SK-N-SH (cell line): ENCODE results near the gene AVP. TPM values are rescaled to one million over a fixed set of nuclear protein-coding genes. Genes with fewer than 3 reads are reported as not detected.
A peak's percentile ranks its signal among the peaks of the same experiment; 100 is the strongest.

Experiments used
- CTCF ChIA-PET: fragments of 300-600, 350-600 bp; formaldehyde crosslinking; extraction: SDS; loops from one replicate; lab custom pipeline; 2021; lab: Yijun Ruan, JAX
- POLR2A ChIA-PET: fragments of 350-600 bp; sonication (Branson Sonifier 250); formaldehyde crosslinking; extraction: SDS; loops from one replicate; lab custom pipeline; 2020; ENCODE audit warnings: antibody characterized with exemption, inconsistent platforms; lab: Yijun Ruan, JAX
- DNase-seq: peaks from one replicate; pipeline ENCODE4 v3.0.0; 2012
- H2AFZ ChIP-seq: fragments of 200-600 bp; sonication (generic); 2 replicates; pipeline ENCODE4 v1.8.1; 2016; ENCODE audit warnings: antibody characterized with exemption, mild to moderate bottlenecking, low read depth
- H3F3A ChIP-seq: fragments of 200-600 bp; sonication (generic); replicated peaks from 2 replicates; pipeline ENCODE3; 2016; ENCODE audit warnings: antibody characterized with exemption, mild to moderate bottlenecking; ENCODE audit not compliant: insufficient read depth
- H3K27ac ChIP-seq, 2 experiments: fragments of 200-500 bp in 1 of 2; fragments of 200-600 bp in 1 of 2; sonication (Bioruptor generic) in 1 of 2; sonication (generic), shearing (Covaris generic) in 1 of 2; 2 replicates each; pipeline versions ENCODE4 v1.5.1 to v1.6.1; 2014 to 2016; ENCODE audit warnings: low read depth in 2 of 2, inconsistent platforms in 1 of 2, low read length in 1 of 2, mild to moderate bottlenecking in 1 of 2, mixed read lengths in 1 of 2
- H3K27me3 ChIP-seq: fragments of 200-600 bp; sonication (generic), shearing (Covaris generic); 2 replicates; pipeline ENCODE4 v1.6.1; 2016; ENCODE audit warnings: mixed run types; ENCODE audit not compliant: insufficient read depth
- H3K36me3 ChIP-seq, 2 experiments: fragments of 200-500 bp in 1 of 2; fragments of 200-600 bp in 1 of 2; sonication (Bioruptor generic) in 1 of 2; sonication (generic) in 1 of 2; replicated peaks in 1 of 2; 2 replicates each; pipeline versions ENCODE3 to v1.5.1; 2014 to 2016; ENCODE audit warnings: low read length in 1 of 2, mild to moderate bottlenecking in 1 of 2; ENCODE audit not compliant: insufficient read depth in 2 of 2, control insufficient read depth in 1 of 2
- H3K4me1 ChIP-seq, 2 experiments: fragments of 200-500 bp in 1 of 2; fragments of 200-600 bp in 1 of 2; sonication (Bioruptor generic) in 1 of 2; sonication (generic), shearing (Covaris generic) in 1 of 2; 2 replicates each; pipeline versions ENCODE4 v1.5.1 to v1.6.1; 2014 to 2016; ENCODE audit warnings: low read depth in 1 of 2, low read length in 1 of 2, mixed run types in 1 of 2; ENCODE audit not compliant: insufficient read depth in 2 of 2, control insufficient read depth in 1 of 2
- H3K4me2 ChIP-seq: fragments of 200-600 bp; sonication (generic), shearing (Covaris generic); 2 replicates; pipeline ENCODE4 v1.6.1; 2017; ENCODE audit warnings: mixed run types
- H3K4me3 ChIP-seq, 2 experiments: fragments of 200-500 bp in 1 of 2; fragments of 200-600 bp in 1 of 2; sonication (Bioruptor generic) in 1 of 2; sonication (generic), shearing (Covaris generic) in 1 of 2; 2 replicates each; pipeline versions ENCODE4 v1.5.1 to v1.8.1; 2014 to 2016; ENCODE audit warnings: low read depth in 2 of 2, inconsistent platforms in 1 of 2, low read length in 1 of 2, mild to moderate bottlenecking in 1 of 2, mixed read lengths in 1 of 2, moderate library complexity in 1 of 2
- H3K79me2 ChIP-seq: fragments of 200-600 bp; sonication (generic); 2 replicates; pipeline ENCODE4 v1.8.1; 2017; ENCODE audit warnings: mild to moderate bottlenecking; ENCODE audit not compliant: insufficient read depth
- H3K9ac ChIP-seq: fragments of 200-600 bp; sonication (generic); 2 replicates; pipeline ENCODE4 v1.6.1; 2017; ENCODE audit warnings: mixed run types
- H3K9me2 ChIP-seq: fragments of 200-600 bp; sonication (generic); 2 replicates; pipeline ENCODE4 v1.6.1; 2017; ENCODE audit warnings: mixed run types
- H3K9me3 ChIP-seq: fragments of 200-600 bp; sonication (generic); 2 replicates; pipeline ENCODE4 v1.6.1; 2017; ENCODE audit warnings: mixed run types, mild to moderate bottlenecking, moderate library complexity
- H4K20me1 ChIP-seq: fragments of 200-600 bp; sonication (generic); 2 replicates; pipeline ENCODE4 v1.6.1; 2017; ENCODE audit warnings: mild to moderate bottlenecking, mixed run types; ENCODE audit not compliant: insufficient read depth
- ELF1 ChIP-seq: IDR thresholded peaks from 2 replicates; pipeline ENCODE4 v1.4.0; 2012
- EP300 ChIP-seq, 2 experiments: IDR thresholded peaks; 2 replicates each; pipeline versions ENCODE4 v1.4.0 to v1.6.1; 2012; ENCODE audit warnings: borderline replicate concordance in 1 of 2, low read depth in 1 of 2, low read length in 1 of 2
- FOSL2 ChIP-seq: IDR thresholded peaks from 2 replicates; pipeline ENCODE4 v1.4.0; 2012; ENCODE audit warnings: low read depth, mild to moderate bottlenecking, moderate library complexity, borderline replicate concordance
- FOXM1 ChIP-seq: IDR thresholded peaks from 2 replicates; pipeline ENCODE4 v1.4.0; 2012; ENCODE audit warnings: low read depth, mild to moderate bottlenecking
- GATA2 ChIP-seq: sonication (generic); formaldehyde crosslinking; IDR thresholded peaks from 2 replicates; pipeline ENCODE4 v1.5.0; 2020; ENCODE audit warnings: mild to moderate bottlenecking, missing genetic modification reagents
- MEF2A ChIP-seq: IDR thresholded peaks from 2 replicates; pipeline ENCODE4 v1.4.0; 2012; ENCODE audit warnings: low read depth, borderline replicate concordance
- NFIC ChIP-seq: IDR thresholded peaks from 2 replicates; pipeline ENCODE4 v1.4.0; 2012; ENCODE audit warnings: borderline replicate concordance
- RAD21 ChIP-seq: IDR thresholded peaks from 2 replicates; pipeline ENCODE4 v1.6.1; 2012; ENCODE audit warnings: mild to moderate bottlenecking, low read length
- RXRA ChIP-seq: IDR thresholded peaks from 2 replicates; pipeline ENCODE4 v1.4.0; 2012; ENCODE audit warnings: low read depth, mild to moderate bottlenecking, borderline replicate concordance
- TCF12 ChIP-seq: IDR thresholded peaks from 2 replicates; pipeline ENCODE4 v1.4.0; 2012
- WGBS: methylation state at CpG from one replicate; pipeline ENCODE4 v1.1.6; 2017; ENCODE audit warnings: low lambda C conversion rate; 5-methylcytosine and 5-hydroxymethylcytosine counted together
- polyA plus RNA-seq, 3 experiments: library from polyadenylated mRNA; depleted of rRNA; stranded (reverse); fragments of >200 nt; gene quantifications; 2 replicates each; pipeline ENCODE4 v1.2.3, GENCODE V29; 2012
- TF ChIP-seq, protein P1 (sequence below): IDR thresholded peaks from 2 replicates; pipeline ENCODE4; 2012
- TF ChIP-seq, protein P2 (sequence below): IDR thresholded peaks from 2 replicates; pipeline ENCODE4 v1.6.1; 2012; ENCODE audit warnings: mild to moderate bottlenecking, low read depth, low read length, moderate library complexity
- TF ChIP-seq, protein P3 (sequence below): IDR thresholded peaks from 2 replicates; pipeline ENCODE4 v1.4.0; 2012; ENCODE audit warnings: low read depth, borderline replicate concordance
- TF ChIP-seq, protein P4 (sequence below): IDR thresholded peaks from 2 replicates; pipeline ENCODE4 v1.4.0; 2012; ENCODE audit warnings: low read depth

Gene AVP
- polyA plus RNA-seq, 1 of the 3 experiments (the other 2 are of a cell fraction) = not detected

DNA sequence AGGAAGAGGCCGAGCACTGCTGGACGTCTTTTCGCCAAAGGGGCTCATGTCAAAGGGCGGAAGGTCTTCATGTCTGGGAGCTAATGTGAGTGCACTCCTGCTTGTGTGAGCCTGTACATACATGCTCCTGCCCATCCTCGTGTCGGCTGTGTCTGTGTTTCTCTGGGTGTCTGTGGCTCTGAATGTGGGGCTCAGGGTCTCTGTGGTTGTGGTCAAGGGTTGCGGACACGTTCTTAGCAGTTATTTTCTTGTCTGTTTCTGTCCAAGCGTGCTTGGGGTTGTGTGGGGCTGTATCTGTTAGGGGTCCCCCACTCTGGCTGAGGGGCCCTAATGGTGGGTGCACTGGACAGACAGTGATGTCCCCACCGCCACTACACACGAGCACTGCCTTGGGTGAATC, 2.9 kb downstream of the AVP start:
- H3K27me3 ChIP-seq = no peaks in the 10 kb centered on the region
- H4K20me1 ChIP-seq = no peaks in the 10 kb centered on the region
- H3K4me1 ChIP-seq = peaks cover 2 to 5% of the 10 kb centered on the region in 2 experiments; a peak in 2 of 4 replicates
- H2AFZ ChIP-seq = no peak overlapping the region
- no peaks in the 10 kb centered on the region for H3F3A ChIP-seq
- no peaks in the 10 kb centered on the region for H3K9me2 ChIP-seq
- no peak overlapping the region for H3K27ac ChIP-seq
- H3K36me3 ChIP-seq = no peaks in the 10 kb centered on the region
- no peak overlapping the region for H3K9ac ChIP-seq
- POLR2A ChIA-PET = no interaction called here
- no peaks in the 10 kb centered on the region for H3K79me2 ChIP-seq
- H3K4me3 ChIP-seq = no peak overlapping the region
- no peaks in the 10 kb centered on the region for H3K9me3 ChIP-seq
- CTCF ChIA-PET = no interaction called here
- H3K4me2 ChIP-seq = no peak overlapping the region
- WGBS = 90% methylated on average over 10 of the region's 11 CpGs
- TF ChIP-seq EP300 (IDR thresholded peaks at IDR 0.05; ENCODE audit: borderline replicate concordance in 1 of 2, low read depth in 1 of 2, low read length in 1 of 2) = no peak
- TF ChIP-seq, protein P1, sequence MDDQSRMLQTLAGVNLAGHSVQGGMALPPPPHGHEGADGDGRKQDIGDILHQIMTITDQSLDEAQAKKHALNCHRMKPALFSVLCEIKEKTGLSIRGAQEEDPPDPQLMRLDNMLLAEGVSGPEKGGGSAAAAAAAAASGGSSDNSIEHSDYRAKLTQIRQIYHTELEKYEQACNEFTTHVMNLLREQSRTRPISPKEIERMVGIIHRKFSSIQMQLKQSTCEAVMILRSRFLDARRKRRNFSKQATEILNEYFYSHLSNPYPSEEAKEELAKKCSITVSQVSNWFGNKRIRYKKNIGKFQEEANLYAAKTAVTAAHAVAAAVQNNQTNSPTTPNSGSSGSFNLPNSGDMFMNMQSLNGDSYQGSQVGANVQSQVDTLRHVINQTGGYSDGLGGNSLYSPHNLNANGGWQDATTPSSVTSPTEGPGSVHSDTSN = no peak
- no peak for TF ChIP-seq TCF12
- TF ChIP-seq, protein P2, sequence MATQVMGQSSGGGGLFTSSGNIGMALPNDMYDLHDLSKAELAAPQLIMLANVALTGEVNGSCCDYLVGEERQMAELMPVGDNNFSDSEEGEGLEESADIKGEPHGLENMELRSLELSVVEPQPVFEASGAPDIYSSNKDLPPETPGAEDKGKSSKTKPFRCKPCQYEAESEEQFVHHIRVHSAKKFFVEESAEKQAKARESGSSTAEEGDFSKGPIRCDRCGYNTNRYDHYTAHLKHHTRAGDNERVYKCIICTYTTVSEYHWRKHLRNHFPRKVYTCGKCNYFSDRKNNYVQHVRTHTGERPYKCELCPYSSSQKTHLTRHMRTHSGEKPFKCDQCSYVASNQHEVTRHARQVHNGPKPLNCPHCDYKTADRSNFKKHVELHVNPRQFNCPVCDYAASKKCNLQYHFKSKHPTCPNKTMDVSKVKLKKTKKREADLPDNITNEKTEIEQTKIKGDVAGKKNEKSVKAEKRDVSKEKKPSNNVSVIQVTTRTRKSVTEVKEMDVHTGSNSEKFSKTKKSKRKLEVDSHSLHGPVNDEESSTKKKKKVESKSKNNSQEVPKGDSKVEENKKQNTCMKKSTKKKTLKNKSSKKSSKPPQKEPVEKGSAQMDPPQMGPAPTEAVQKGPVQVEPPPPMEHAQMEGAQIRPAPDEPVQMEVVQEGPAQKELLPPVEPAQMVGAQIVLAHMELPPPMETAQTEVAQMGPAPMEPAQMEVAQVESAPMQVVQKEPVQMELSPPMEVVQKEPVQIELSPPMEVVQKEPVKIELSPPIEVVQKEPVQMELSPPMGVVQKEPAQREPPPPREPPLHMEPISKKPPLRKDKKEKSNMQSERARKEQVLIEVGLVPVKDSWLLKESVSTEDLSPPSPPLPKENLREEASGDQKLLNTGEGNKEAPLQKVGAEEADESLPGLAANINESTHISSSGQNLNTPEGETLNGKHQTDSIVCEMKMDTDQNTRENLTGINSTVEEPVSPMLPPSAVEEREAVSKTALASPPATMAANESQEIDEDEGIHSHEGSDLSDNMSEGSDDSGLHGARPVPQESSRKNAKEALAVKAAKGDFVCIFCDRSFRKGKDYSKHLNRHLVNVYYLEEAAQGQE = no peak
- TF ChIP-seq ELF1 = no peak
- TF ChIP-seq GATA2 = no peak
- TF ChIP-seq, protein P3, sequence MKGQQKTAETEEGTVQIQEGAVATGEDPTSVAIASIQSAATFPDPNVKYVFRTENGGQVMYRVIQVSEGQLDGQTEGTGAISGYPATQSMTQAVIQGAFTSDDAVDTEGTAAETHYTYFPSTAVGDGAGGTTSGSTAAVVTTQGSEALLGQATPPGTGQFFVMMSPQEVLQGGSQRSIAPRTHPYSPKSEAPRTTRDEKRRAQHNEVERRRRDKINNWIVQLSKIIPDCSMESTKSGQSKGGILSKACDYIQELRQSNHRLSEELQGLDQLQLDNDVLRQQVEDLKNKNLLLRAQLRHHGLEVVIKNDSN = no peak
- no peak for TF ChIP-seq MEF2A
- no peak for TF ChIP-seq RAD21
- TF ChIP-seq FOXM1 = no peak
- TF ChIP-seq, all 33 proteins: peak for 0
- no peak for DNase-seq

DNA sequence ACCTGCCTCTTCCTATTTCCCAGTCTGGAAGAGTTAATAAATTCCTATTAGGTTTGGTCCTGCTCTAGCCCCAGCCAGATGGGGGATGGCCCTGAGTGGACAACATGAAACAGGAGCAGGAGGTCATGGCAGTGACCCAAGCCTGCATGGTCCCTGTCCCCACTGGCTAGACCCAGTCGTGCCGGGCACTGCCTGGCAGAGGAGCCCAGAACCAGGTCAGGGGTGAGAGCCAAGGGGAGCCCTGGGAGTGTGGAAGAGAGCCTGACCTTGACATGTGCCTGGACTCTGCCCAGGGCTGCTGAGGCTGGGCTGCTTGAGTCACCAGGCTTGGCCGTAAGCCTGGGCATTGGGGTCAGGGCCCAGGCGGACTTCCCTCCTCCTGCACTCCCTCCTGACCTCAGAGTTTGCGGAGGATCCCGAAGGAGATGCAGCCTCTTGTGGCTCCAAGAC, 3.6 kb downstream of the AVP start:
- ChIA-PET CTCF (no interaction called here), POLR2A (no interaction called here)
- no peak for DNase-seq
- 33% methylated on average over 5 of the region's 6 CpGs for WGBS
- no peaks in the 10 kb centered on the region for H3F3A ChIP-seq
- H2AFZ ChIP-seq = no peak overlapping the region
- H4K20me1 ChIP-seq = no peaks in the 10 kb centered on the region
- no peaks in the 10 kb centered on the region for H3K79me2 ChIP-seq
- no peaks in the 10 kb centered on the region for H3K36me3 ChIP-seq
- no peaks in the 10 kb centered on the region for H3K9me2 ChIP-seq
- H3K4me3 ChIP-seq = no peak overlapping the region
- TF ChIP-seq TCF12 (peak; percentile 6; the same call in 1 of the 2 replicates), EP300 (IDR thresholded peaks at IDR 0.05; ENCODE audit: borderline replicate concordance in 1 of 2, low read depth in 1 of 2, low read length in 1 of 2) (no peak), RXRA (peak; percentile 83; the same call in 1 of the 2 replicates), NFIC (peak; percentile 78), ELF1 (no peak), FOSL2 (peak; percentile 38; the same call in 1 of the 2 replicates)
- TF ChIP-seq, protein P4, sequence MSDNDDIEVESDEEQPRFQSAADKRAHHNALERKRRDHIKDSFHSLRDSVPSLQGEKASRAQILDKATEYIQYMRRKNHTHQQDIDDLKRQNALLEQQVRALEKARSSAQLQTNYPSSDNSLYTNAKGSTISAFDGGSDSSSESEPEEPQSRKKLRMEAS = peak; percentile 23; the same call in 1 of the 2 replicates
- H3K9ac ChIP-seq = no peak overlapping the region
- H3K9me3 ChIP-seq = no peaks in the 10 kb centered on the region
- no peak overlapping the region for H3K27ac ChIP-seq
- H3K4me1 ChIP-seq = peaks cover 2 to 5% of the 10 kb centered on the region in 2 experiments; a peak in 2 of 4 replicates
- H3K27me3 ChIP-seq = no peaks in the 10 kb centered on the region
- no peak overlapping the region for H3K4me2 ChIP-seq
